Subcutaneous abdominal adipose tissue (tissue), 5 donors: ENCODE results near the gene NINJ2.
"Not testable (repeated sequence)": the region's sequence is repeated elsewhere in the genome, so short reads cannot be mapped to it uniquely, and the experiment has no call there.

ENCODE experiments used
- H3K27ac ChIP-seq: one replicate; pipeline ENCODE4 v1.7.0; 2013; ENCODE audit warnings: low read depth, mild to moderate bottlenecking, inconsistent platforms, low read length, moderate library complexity
- H3K27me3 ChIP-seq, 5 donors: one replicate each; pipeline ENCODE4 v1.7.0; 2013; ENCODE audit warnings: low read length in 5 of 5, inconsistent platforms in 1 of 5; ENCODE audit not compliant: control insufficient read depth in 5 of 5, insufficient read depth in 4 of 5
- H3K36me3 ChIP-seq, 5 donors: one replicate each; pipeline ENCODE4 v1.7.0; 2013; ENCODE audit warnings: low read length in 5 of 5; ENCODE audit not compliant: control insufficient read depth in 5 of 5, insufficient read depth in 5 of 5
- H3K4me1 ChIP-seq, 5 donors: one replicate each; pipeline ENCODE4 v1.7.0; 2013; ENCODE audit warnings: low read length in 5 of 5, mild to moderate bottlenecking in 3 of 5, moderate library complexity in 1 of 5; ENCODE audit not compliant: control insufficient read depth in 5 of 5, insufficient read depth in 5 of 5
- H3K4me3 ChIP-seq, 5 donors: one replicate each; pipeline ENCODE4 v1.7.0; 2013; ENCODE audit warnings: low read length in 5 of 5, low read depth in 1 of 5
- H3K9ac ChIP-seq, 5 donors: one replicate each; pipeline ENCODE4 v1.7.0; 2013; ENCODE audit warnings: low read length in 5 of 5, mild to moderate bottlenecking in 4 of 5, moderate library complexity in 3 of 5
- H3K9me3 ChIP-seq, 5 donors: one replicate each; pipeline ENCODE4 v1.7.0; 2013; ENCODE audit warnings: low read length in 5 of 5; ENCODE audit not compliant: control insufficient read depth in 5 of 5
- donor health status: healthy.
- donor health status: healthy.
- donor health status: healthy.
- donor health status: healthy.
- donor health status: healthy.

NINJ2 gene, protein sequence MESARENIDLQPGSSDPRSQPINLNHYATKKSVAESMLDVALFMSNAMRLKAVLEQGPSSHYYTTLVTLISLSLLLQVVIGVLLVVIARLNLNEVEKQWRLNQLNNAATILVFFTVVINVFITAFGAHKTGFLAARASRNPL

DNA sequence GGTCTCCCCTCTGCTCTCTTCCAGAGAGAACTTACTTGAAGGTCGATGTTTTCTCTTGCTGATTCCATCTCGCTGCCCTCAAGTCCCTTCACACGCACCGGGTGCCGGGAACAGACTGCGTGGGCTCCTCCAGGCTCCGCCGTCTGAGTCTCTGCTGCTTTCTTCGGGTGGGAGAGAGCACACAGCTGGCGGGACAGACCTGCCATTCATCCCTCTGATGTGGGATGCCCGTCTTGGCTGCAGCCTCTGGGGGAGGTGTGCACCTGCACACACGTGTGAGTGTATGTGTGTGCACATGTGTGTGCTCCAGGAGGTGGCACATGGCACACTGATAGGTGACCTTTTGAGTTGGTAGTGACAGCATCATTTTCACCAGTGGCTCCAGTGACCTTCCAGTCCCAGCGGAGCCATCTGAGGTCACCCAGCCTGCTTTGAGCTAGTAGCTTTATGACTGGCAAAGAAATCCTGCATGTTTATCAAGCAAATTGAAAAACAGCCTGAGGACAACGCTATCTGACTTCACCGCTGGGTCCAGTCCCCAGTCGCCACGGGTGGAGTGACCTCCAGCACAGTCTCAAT lies at the start of gene NINJ2:
TSS of gene NINJ2 (minus strand) at position 153 of the 579 bp plus-strand sequence. CDS start at position 68, 85 bp downstream.
- H3K4me1 ChIP-seq, result peaks cover 1 to 36% (median 29%) of the 10 kb centered on the region in 5 donors
- H3K27me3 ChIP-seq, result no peaks in the 10 kb centered on the region
- H3K36me3 ChIP-seq, result no peaks in the 10 kb centered on the region
- H3K4me3 ChIP-seq, result peak within 1 kb of the TSS; percentile 48 to 65 (median 58)
- H3K9ac ChIP-seq, result peak within 1 kb of the TSS; percentile 5 to 80 (median 30)
- H3K9me3 ChIP-seq, result no peaks in the 10 kb centered on the region
- peak within 1 kb of the TSS; percentile 84 for H3K27ac ChIP-seq

DNA sequence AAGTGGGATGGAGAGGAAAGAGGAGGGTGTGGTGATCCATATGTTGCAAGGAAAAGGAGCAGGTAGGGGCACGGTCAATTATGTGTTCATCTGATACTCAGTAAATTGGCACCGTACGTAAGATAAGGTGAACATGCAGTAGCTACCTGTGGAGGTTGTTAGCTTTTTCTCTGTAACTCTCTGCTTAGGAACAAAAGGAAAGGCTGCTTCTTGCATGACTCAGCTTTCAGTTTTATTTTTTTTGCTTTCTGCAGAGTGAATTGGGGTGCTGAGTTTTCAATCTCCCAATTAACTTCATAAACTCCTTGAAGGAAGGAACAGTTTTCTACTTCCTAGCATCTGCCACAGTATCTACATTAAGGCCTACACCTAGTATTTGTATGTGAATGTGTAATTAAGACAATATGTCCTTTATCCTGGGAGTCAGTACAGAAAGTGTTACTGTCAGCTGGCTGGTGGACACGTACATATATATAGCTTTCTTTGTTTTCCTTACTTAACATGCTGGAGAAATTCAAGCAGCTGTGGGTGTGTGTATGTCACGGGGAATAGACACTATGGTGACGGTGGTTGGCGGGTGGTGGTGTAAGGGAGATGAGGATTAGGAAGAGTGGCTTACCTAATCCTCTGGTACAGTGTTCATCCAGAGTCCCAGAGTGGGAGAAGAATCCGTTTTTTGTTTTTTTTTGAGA lies 49.1 kb upstream of the NINJ2 start:
- H3K4me3 ChIP-seq, result no peak overlapping the region
- H3K9me3 ChIP-seq, result no peaks in the 10 kb centered on the region
- H3K9ac ChIP-seq, result no peak overlapping the region
- H3K36me3 ChIP-seq, result no peaks in the 10 kb centered on the region
- no peaks in the 10 kb centered on the region for H3K4me1 ChIP-seq
- H3K27me3 ChIP-seq, result no peaks in the 10 kb centered on the region
- no peak overlapping the region for H3K27ac ChIP-seq

DNA sequence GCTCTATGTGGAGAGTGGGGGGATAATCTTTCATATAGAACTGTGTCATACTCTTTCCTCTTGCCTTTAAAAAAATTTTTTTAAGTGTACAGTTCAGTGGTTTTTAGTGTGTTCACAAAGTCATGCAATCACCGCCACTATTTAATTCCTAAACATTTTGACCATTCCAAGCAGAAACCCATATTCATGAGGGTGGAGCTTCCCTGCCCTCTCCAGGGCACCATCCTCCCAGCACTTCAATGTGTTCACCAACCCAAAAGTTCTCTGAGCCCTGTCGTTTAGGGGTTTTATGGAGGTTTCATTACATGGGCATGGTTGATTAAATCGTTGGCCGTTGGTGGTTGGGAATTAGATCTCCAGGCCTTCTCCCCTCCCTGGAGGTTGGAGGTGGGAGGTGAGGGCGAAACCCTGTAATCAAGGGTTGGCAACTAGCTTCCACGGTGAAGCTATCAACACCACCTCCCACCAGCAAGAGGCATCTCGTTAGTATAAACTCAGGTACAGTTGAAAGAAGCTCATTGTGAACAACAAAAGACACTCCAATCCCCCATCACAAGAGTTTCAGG lies 46.3 kb upstream of the NINJ2 start:
- H3K9me3 ChIP-seq, result no peaks in the 10 kb centered on the region
- no peak overlapping the region for H3K9ac ChIP-seq
- H3K27ac ChIP-seq, result no peak overlapping the region
- no peaks in the 10 kb centered on the region for H3K27me3 ChIP-seq
- no peaks in the 10 kb centered on the region for H3K36me3 ChIP-seq
- H3K4me1 ChIP-seq, result peaks cover under 1 to 4% (median 1%) of the 10 kb centered on the region in 5 donors
- H3K4me3 ChIP-seq, result no peak overlapping the region

DNA sequence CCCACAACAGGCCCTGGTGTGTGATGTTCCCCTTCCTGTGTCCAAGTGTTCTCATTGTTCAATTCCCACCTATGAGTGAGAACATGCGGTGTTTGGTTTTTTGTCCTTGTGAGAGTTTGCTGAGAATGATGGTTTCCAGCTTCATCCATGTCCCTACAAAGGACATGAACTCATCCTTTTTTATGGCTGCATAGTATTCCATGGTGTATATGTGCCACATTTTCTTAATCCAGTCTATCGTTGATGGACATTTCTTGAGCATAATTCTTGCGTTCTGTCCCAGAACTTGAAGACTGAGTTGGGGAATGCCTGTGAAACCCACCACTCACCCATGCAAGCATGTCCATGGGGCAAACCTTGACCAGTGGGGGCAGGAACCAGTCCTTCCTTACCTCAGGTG lies 44.8 kb upstream of the NINJ2 start:
- H3K36me3 ChIP-seq, H3K9me3 ChIP-seq, H3K9ac ChIP-seq, H3K27ac ChIP-seq, H3K27me3 ChIP-seq, H3K4me3 ChIP-seq: not testable (repeated sequence)
- peaks cover 2 to 16% (median 4%) of the 10 kb centered on the region in 5 donors for H3K4me1 ChIP-seq

DNA sequence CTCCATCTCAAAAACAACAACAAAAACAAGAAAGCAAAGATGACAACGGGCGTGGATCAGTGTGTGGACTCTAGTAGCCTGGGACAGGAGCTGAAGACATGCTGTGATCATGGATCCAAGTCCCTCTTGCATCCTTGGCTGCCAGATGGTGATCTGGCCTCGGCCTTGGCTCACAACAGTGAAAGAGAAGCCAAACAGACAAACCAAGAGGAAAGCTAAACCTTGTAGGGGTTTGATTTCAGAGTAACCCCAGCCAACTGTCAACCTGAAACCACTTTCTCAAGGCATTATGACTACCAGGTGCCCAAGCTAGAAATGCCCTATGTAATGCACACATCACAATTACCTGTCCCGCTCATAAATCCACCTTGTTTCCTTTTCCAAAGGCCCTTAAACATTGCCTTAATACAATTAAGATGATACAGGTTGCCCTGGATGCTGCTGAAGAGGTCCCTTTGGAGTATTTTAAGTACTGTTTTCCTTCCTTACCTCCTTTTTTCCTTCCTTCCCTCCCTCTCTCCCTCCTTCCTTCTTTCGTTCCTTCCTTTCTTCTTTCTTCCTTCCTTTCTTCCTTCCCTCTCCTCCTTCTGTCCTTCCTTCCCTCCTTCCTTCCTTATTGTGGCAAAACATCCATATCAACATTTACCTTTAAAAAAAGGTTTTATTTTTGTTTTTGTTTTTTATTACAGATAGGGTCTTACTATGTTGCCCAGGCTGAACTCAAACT lies 41.4 kb upstream of the NINJ2 start:
- Histone ChIP-seq H3K4me1 (peaks cover 2 to 27% (median 4%) of the 10 kb centered on the region in 5 donors), H3K27me3 (no peaks in the 10 kb centered on the region), H3K36me3 (no peaks in the 10 kb centered on the region), H3K9me3 (no peaks in the 10 kb centered on the region), H3K27ac (no peak overlapping the region), H3K4me3 (no peak overlapping the region), H3K9ac (no peak overlapping the region)

DNA sequence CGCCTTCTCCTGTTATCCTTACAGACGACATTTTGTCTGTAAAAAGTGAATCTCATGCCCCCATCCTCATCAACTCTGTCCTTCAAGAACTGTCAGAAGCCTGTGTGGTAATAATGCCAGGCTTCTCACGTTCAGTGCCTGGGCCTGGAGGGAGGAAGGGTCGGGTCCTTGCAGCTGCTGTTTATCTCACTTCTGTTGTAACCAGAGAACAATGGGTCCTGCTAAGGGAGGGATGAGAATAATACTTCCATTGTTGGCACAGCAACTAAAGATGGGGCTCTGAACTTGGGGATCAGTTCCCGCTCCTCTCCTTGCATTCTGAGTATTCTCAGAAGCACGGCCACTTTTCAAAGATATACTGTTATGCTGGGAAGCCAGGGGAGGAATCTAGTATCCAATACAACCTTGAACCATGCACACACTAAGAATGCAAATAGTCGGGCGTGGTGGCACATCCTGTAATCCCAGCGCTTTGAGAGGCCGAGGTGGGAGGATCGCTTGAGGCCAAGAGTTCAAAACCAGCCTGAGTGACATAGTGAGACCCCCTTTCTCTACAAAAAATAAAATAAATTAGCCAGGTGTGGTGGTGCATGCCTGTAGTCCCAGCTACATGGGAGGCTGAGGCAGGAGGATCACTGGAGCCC lies 38.8 kb upstream of the NINJ2 start:
- Histone ChIP-seq H3K4me3 (no peak overlapping the region), H3K4me1 (peaks cover 2 to 27% (median 4%) of the 10 kb centered on the region in 5 donors), H3K36me3 (no peaks in the 10 kb centered on the region), H3K27ac (no peak overlapping the region), H3K27me3 (no peaks in the 10 kb centered on the region), H3K9ac (no peak overlapping the region), H3K9me3 (peaks cover 3 to 18% (median 12%) of the 10 kb centered on the region in 5 donors)

DNA sequence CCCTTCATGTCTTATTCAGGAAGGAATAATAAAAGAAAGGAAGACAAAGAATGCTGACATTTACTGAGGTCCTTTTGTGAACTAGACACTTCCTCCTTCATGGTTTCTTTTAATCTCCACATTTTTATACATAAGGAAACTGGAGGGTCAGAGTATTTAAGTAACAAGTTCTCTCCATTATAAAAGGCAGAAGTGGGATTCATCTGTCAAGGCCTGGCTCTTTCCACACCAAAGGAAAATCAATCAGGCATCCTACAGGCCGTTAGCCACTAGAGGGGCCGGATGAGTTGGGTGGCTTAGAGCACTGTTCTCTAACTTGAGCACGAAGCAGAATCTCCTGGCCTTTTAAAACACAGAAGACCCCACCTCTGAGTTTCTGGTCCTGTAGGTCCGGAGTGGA lies 36.8 kb upstream of the NINJ2 start:
- H3K4me3 ChIP-seq, result no peak overlapping the region
- H3K4me1 ChIP-seq, result peaks cover 2 to 27% (median 4%) of the 10 kb centered on the region in 5 donors
- no peak overlapping the region for H3K9ac ChIP-seq
- H3K9me3 ChIP-seq, result peaks cover 3 to 20% (median 12%) of the 10 kb centered on the region in 5 donors
- peaks cover 0 to 2% (median 0%) of the 10 kb centered on the region in 5 donors for H3K36me3 ChIP-seq
- H3K27ac ChIP-seq, result no peak overlapping the region
- H3K27me3 ChIP-seq, result no peaks in the 10 kb centered on the region

DNA sequence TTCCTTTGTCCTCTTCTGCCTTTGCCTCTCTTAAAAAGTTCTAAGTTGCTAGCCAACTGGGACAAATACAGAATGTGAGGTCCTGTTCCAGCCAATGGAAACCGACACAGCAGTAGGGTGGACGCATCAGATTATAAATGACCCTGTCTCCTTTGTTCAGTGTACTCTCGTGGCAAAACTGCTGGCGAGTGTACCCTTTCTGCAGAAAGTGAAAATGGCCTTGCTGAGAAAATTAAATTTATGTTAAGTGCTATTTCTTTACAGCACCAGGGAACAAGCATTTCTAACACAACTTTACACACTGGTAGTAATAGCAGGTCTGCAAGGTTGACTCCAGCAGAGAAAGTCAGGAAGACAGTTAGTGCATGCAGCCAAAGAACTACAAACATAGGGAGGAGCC lies 35.0 kb upstream of the NINJ2 start:
- H3K27me3 ChIP-seq, H3K36me3 ChIP-seq, H3K27ac ChIP-seq, H3K9ac ChIP-seq, H3K4me3 ChIP-seq: not testable (repeated sequence)
- Histone ChIP-seq H3K4me1 (peaks cover 0 to 12% (median 3%) of the 10 kb centered on the region in 5 donors), H3K9me3 (peaks cover 3 to 20% (median 12%) of the 10 kb centered on the region in 5 donors)

DNA sequence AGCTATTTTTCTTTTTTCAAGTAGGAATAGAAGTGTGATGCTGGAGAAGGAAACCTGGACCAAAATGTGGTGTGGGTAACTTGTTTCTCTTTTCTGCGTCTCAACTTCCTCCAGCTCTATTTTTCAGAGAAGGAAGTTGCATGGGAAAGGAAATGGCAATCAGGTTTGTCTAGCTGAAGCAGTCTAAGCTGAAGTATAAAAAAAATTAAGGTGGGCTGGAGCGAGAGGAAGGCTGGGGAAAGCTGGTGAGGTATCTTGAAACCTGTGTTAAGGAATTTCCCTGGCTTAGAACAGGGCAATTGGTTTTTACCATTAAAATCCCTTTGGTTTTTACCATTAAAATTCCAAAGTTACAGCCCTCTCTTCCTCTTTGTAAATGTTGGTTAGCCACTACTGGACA lies 34.2 kb upstream of the NINJ2 start:
- Histone ChIP-seq H3K4me3 (no peak overlapping the region), H3K27me3 (no peaks in the 10 kb centered on the region), H3K27ac (no peak overlapping the region), H3K36me3 (peaks cover 0 to 3% (median 0%) of the 10 kb centered on the region in 5 donors), H3K4me1 (peaks cover 0 to 4% (median 3%) of the 10 kb centered on the region in 5 donors), H3K9ac (no peak overlapping the region), H3K9me3 (peaks cover 3 to 20% (median 12%) of the 10 kb centered on the region in 5 donors)
